Measurements from ENCODE around the gene TBC1D20. TPM values are rescaled to one million over a fixed set of nuclear protein-coding genes. Genes with fewer than 3 reads are reported as not detected.

Gene TBC1D20
- total RNA-seq, 1 experiment from 2014 or later: 32.3 TPM

- Histone ChIP-seq H3K9ac (ENCODE audit: low read length) (no peak overlapping the region), H3K36me3 (ENCODE audit: control insufficient read depth in 1 of 2, insufficient read depth in 2 of 2, low read length in 2 of 2) (peaks cover 14 to 32% of the 10 kb centered on the region in 2 experiments; a peak in 3 of 4 replicates), H3K4me1 (ENCODE audit: control insufficient read depth in 1 of 2, insufficient read depth in 2 of 2, low read length in 2 of 2) (peaks cover 0 to 5% of the 10 kb centered on the region in 2 experiments; a peak in 1 of 4 replicates), H2AFZ (ENCODE audit: low read depth, low read length, poor library complexity, severe bottlenecking) (no peak overlapping the region), H3K27ac (ENCODE audit: low read depth, low read length) (no peak overlapping the region), H3K79me2 (ENCODE audit: insufficient read depth, low read length) (no peaks in the 10 kb centered on the region), H3K9me2 (ENCODE audit: insufficient read depth) (no peaks in the 10 kb centered on the region), H3K9me3 (ENCODE audit: control insufficient read depth in 1 of 2, insufficient read depth in 1 of 2, low read depth in 1 of 2, low read length in 2 of 2) (no peaks in the 10 kb centered on the region), H3K4me2 (ENCODE audit: low read length) (no peak overlapping the region), H4K20me1 (ENCODE audit: insufficient read depth) (no peaks in the 10 kb centered on the region), H3K27me3 (ENCODE audit: insufficient read depth, low read length) (no peaks in the 10 kb centered on the region), H3K4me3 (replicated peaks in 1 of 2; ENCODE audit: low read depth in 1 of 2, low read length in 2 of 2) (no peak overlapping the region)
- intact Hi-C loops (cut with micrococcal nuclease): no loop called here
- BruUV-seq (replicated peaks): no TSS peak
- no peak for ATAC-seq
- TF ChIP-seq ATF3 (IDR thresholded peaks at IDR 0.05) (no peak), EGR1 (IDR thresholded peaks at IDR 0.05; ENCODE audit: low read depth) (no peak), ZFX (IDR thresholded peaks at IDR 0.05) (no peak), REST (IDR thresholded peaks at IDR 0.05; ENCODE audit: low read depth) (no peak), POLR2A (IDR thresholded peaks at IDR 0.05; ENCODE audit: borderline replicate concordance, extremely low read depth, insufficient read depth, insufficient read length) (no peak), SRF (IDR thresholded peaks at IDR 0.05; ENCODE audit: low read depth) (no peak), YY1 (IDR thresholded peaks at IDR 0.05; ENCODE audit: extremely low read depth, insufficient replicate concordance, low read depth, low read length) (no peak), FOSL1 (IDR thresholded peaks at IDR 0.05; ENCODE audit: low read depth) (no peak), ZNF274 (IDR thresholded peaks at IDR 0.05; ENCODE audit: low read depth, low read length) (no peak), ZBTB33 (IDR thresholded peaks at IDR 0.05; ENCODE audit: extremely low read depth, insufficient replicate concordance, low read length) (no peak), ELF1 (IDR thresholded peaks at IDR 0.05; ENCODE audit: borderline replicate concordance, low read depth) (no peak), RAD21 (IDR thresholded peaks at IDR 0.05; ENCODE audit: low read depth) (no peak), CBX3 (IDR thresholded peaks at IDR 0.05; ENCODE audit: low read depth) (no peak), POLR2AphosphoS5 (IDR thresholded peaks at IDR 0.05; ENCODE audit: low read depth, low read length) (no peak), EZH2phosphoT487 (IDR thresholded peaks at IDR 0.05; ENCODE audit: borderline replicate concordance) (no peak), MAX (IDR thresholded peaks at IDR 0.05) (no peak), TCF7L2 (IDR thresholded peaks at IDR 0.05; ENCODE audit: borderline replicate concordance, extremely low read depth, insufficient read depth, insufficient read length) (no peak)
- ChIA-PET RAD21 (ENCODE audit: low non-redundant PET in 1 of 2, low total read pairs in 2 of 2, uncharacterized antibody in 2 of 2, unreplicated experiment in 2 of 2) (no interaction called here), CTCF (no interaction called here), POLR2A (no interaction called here)
- DNase-seq (ENCODE audit: low read depth, low spot score): no peak
Observed at GRCh38 chr20:434221-434620, 28.1 kb downstream of the TBC1D20 start.
